Ascending aorta (tissue), 2 donors: ENCODE measurements around the gene LMNTD1. TPM values are rescaled to one million over a fixed set of nuclear protein-coding genes. Genes with fewer than 3 reads are reported as not detected.

ENCODE experiments used
- DNase-seq, 2 donors: peaks; one replicate each; pipeline ENCODE4 v3.0.0-alpha.2; 2019; ENCODE audit warnings: low spot score in 2 of 2
- H3K27ac ChIP-seq, 2 donors: fragments of 200-600 bp; sonication (generic); one replicate each; pipeline ENCODE4 v1.5.1; 2016 to 2017; ENCODE audit warnings: mild to moderate bottlenecking in 1 of 2
- H3K27me3 ChIP-seq: fragments of 200-600 bp; sonication (generic); one replicate; pipeline ENCODE4 v1.5.1; 2017
- H3K36me3 ChIP-seq, 2 donors: fragments of 200-600 bp; sonication (generic); one replicate each; pipeline ENCODE4 v1.5.1; 2016
- H3K4me1 ChIP-seq, 2 donors: fragments of 200-600 bp; sonication (generic); one replicate each; pipeline ENCODE4 v1.5.1; 2016 to 2017; ENCODE audit warnings: mild to moderate bottlenecking in 1 of 2
- H3K4me3 ChIP-seq, 2 donors: fragments of 200-600 bp; sonication (generic); one replicate each; pipeline ENCODE4 v1.5.1; 2016 to 2017; ENCODE audit warnings: mild to moderate bottlenecking in 1 of 2
- H3K9me3 ChIP-seq, 2 donors: fragments of 200-600 bp; sonication (generic); one replicate each; pipeline ENCODE4 v1.5.1; 2016
- CTCF ChIP-seq, 3 experiments: fragments of 200-600 bp in 2 of 3; fragments of 450-650 bp in 1 of 3; sonication (generic) in 2 of 3; IDR thresholded peaks; one replicate each; pipeline ENCODE4 v1.5.1; 2016 to 2019; ENCODE audit warnings: antibody characterized with exemption in 3 of 3, mild to moderate bottlenecking in 1 of 3, moderate library complexity in 1 of 3
- intact Hi-C: fragments of 100-400 bp; cut with DNase I; formaldehyde crosslinking; loops from one replicate; pipeline ENCODE4 v1.15.1; 2023
- total RNA-seq: library from RNA; depleted of rRNA; stranded (reverse); fragments of >200 nt; gene quantifications from one replicate; pipeline ENCODE4 v1.1.0, GENCODE V29; 2016

Gene LMNTD1
- total RNA-seq, 1 donor from 2014 or later = not detected

- Histone ChIP-seq H3K4me1 (no peaks in the 10 kb centered on the region), H3K4me3 (no peak overlapping the region), H3K27me3 (no peaks in the 10 kb centered on the region), H3K27ac (no peak overlapping the region), H3K36me3 (no peaks in the 10 kb centered on the region), H3K9me3 (no peaks in the 10 kb centered on the region)
- intact Hi-C loops = no loop called here
- no peak for TF ChIP-seq CTCF (IDR thresholded peaks at IDR 0.05)
- DNase-seq = no peak
Measured at GRCh38 chr12:25463521-25463920, 89.6 kb downstream of the LMNTD1 start.

- H3K27ac ChIP-seq = no peak overlapping the region
- no peaks in the 10 kb centered on the region for H3K4me1 ChIP-seq
- H3K9me3 ChIP-seq = no peaks in the 10 kb centered on the region
- H3K36me3 ChIP-seq = no peaks in the 10 kb centered on the region
- no peak for DNase-seq
- H3K4me3 ChIP-seq = no peak overlapping the region
- intact Hi-C loops = no loop called here
- H3K27me3 ChIP-seq = no peaks in the 10 kb centered on the region
- TF ChIP-seq CTCF (IDR thresholded peaks at IDR 0.05) = no peak
Measured at GRCh38 chr12:25463005-25463404, 90.1 kb downstream of the LMNTD1 start.

GRCh38 chr12:25459541-25459951, 93.5 kb downstream of the LMNTD1 start:
- no peak for TF ChIP-seq CTCF (IDR thresholded peaks at IDR 0.05)
- H3K36me3 ChIP-seq = no peaks in the 10 kb centered on the region
- H3K4me1 ChIP-seq = no peaks in the 10 kb centered on the region
- no peak overlapping the region for H3K4me3 ChIP-seq
- intact Hi-C loops = no loop called here
- no peak for DNase-seq
- no peaks in the 10 kb centered on the region for H3K9me3 ChIP-seq
- H3K27me3 ChIP-seq = no peaks in the 10 kb centered on the region
- no peak overlapping the region for H3K27ac ChIP-seq

GRCh38 chr12:25458047-25458552, 95.0 kb downstream of the LMNTD1 start:
- no peak overlapping the region for H3K4me3 ChIP-seq

GRCh38 chr12:25456474-25456873, 96.6 kb downstream of the LMNTD1 start:
- intact Hi-C loops = no loop called here
- no peaks in the 10 kb centered on the region for H3K9me3 ChIP-seq
- no peak for TF ChIP-seq CTCF (IDR thresholded peaks at IDR 0.05)
- DNase-seq = no peak
- no peaks in the 10 kb centered on the region for H3K27me3 ChIP-seq
- no peaks in the 10 kb centered on the region for H3K36me3 ChIP-seq
- no peak overlapping the region for H3K27ac ChIP-seq
- H3K4me3 ChIP-seq = no peak overlapping the region
- H3K4me1 ChIP-seq = no peaks in the 10 kb centered on the region

More at GRCh38 chr12:25458047-25458552, 95.0 kb downstream of the LMNTD1 start:
- H3K9me3 ChIP-seq = no peaks in the 10 kb centered on the region
- no peaks in the 10 kb centered on the region for H3K4me1 ChIP-seq
- peak in 1 of 2 donors; percentile 68 for DNase-seq
- no peak overlapping the region for H3K27ac ChIP-seq
- H3K36me3 ChIP-seq = no peaks in the 10 kb centered on the region
- TF ChIP-seq CTCF (IDR thresholded peaks at IDR 0.05) = no peak
- no peaks in the 10 kb centered on the region for H3K27me3 ChIP-seq
- intact Hi-C loops = no loop called here

GRCh38 chr12:25455696-25456095, 97.4 kb downstream of the LMNTD1 start:
- no peaks in the 10 kb centered on the region for H3K4me1 ChIP-seq
- no peaks in the 10 kb centered on the region for H3K36me3 ChIP-seq
- DNase-seq = no peak
- no peak for TF ChIP-seq CTCF (IDR thresholded peaks at IDR 0.05)
- intact Hi-C loops = no loop called here
- H3K9me3 ChIP-seq = no peaks in the 10 kb centered on the region
- no peak overlapping the region for H3K27ac ChIP-seq
- no peak overlapping the region for H3K4me3 ChIP-seq
- H3K27me3 ChIP-seq = no peaks in the 10 kb centered on the region
